ENCODE results near the gene PDE9A.

- no peak for TF ChIP-seq CTCF (IDR thresholded peaks at IDR 0.05 in 8 of 11, conservative IDR thresholded peaks at IDR 0.05 in 3 of 11)
- no peak for TF ChIP-seq POLR2A (IDR thresholded peaks at IDR 0.05)
- no peak for TF ChIP-seq POLR2AphosphoS5 (IDR thresholded peaks at IDR 0.05)
Observed at GRCh38 chr21:42688841-42689371, 35.5 kb downstream of the PDE9A start.

Data from spleen (tissue), 7 donors.